M059J (cell line): ENCODE measurements around the gene SIRT6. TPM values are rescaled to one million over a fixed set of nuclear protein-coding genes. Genes with fewer than 3 reads are reported as not detected.
"Not testable (repeated sequence)": the region's sequence is repeated elsewhere in the genome, so short reads cannot be mapped to it uniquely, and the experiment has no call there.

Experiments used
- DNase-seq: peaks from one replicate; pipeline ENCODE4 v3.0.0-alpha.2; 2012; ENCODE audit warnings: low read depth
- total RNA-seq: library from RNA; depleted of rRNA; stranded (reverse); fragments of >200 nt; shearing (Covaris generic); gene quantifications from 2 replicates; pipeline ENCODE4 v1.2.3, GENCODE V29; 2014; rRNA removed

The SIRT6 gene
- total RNA-seq, 1 experiment from 2014 or later = 21.9 TPM

DNA sequence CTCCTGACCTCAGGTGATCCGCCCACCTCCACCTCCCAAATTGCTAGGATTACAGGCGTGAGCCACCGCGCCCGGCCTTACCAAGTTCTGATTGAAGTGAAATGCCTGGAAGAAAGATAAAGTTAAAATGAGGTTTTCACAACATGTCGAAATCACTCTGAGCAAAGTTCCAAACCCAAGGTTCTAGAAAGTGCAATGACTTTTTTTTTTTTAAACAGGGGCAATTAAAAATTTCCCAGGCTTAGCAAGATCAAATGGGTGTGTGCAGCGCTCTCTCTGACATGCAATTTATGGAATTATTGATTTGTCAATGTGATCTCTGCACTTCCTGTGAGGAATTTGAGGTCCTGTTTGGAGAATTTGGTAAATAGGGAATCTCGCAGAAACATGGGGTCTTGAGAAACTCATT is 45.7 kb downstream of the SIRT6 start:
- DNase-seq = no peak

DNA sequence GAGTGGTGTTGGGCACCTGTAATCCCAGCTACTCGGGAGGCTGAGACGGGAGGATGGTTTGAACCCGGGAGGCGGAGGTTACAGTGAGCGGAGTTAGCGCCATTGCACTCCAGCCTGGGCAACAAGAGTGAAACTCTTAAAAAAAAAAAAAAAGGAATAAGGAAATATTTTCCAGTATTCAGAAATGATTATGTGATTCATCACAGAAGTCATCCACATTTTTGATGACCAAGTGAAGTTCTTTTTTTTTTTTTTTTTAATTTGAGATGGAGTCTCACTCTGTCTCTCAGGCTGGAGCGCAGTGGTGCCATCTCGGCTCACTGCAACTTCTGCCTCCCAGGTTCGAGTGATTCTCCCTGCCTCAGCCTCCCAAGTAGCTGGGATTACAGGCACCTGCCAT is 47.0 kb downstream of the SIRT6 start:
- not testable (repeated sequence) for DNase-seq

DNA sequence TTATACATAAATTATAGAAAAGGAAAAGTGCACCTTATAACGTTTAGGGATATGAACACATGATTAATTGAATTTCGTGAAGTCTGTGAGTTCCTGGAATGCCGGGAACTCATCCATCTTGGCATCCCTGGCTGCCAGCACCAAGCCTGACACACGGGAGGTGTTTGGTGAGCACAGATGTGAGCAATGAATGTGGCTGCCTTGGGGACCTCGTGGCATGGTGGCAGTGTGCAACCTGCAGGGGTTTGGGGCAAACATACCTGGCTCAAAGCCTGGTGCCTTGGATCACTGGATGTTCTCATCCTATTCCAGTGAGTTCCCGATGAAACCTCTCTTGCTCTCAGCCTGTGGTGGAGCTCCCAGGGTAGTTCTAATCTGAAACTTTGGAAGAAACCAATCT is 48.0 kb downstream of the SIRT6 start:
- DNase-seq = peak; percentile 25

DNA sequence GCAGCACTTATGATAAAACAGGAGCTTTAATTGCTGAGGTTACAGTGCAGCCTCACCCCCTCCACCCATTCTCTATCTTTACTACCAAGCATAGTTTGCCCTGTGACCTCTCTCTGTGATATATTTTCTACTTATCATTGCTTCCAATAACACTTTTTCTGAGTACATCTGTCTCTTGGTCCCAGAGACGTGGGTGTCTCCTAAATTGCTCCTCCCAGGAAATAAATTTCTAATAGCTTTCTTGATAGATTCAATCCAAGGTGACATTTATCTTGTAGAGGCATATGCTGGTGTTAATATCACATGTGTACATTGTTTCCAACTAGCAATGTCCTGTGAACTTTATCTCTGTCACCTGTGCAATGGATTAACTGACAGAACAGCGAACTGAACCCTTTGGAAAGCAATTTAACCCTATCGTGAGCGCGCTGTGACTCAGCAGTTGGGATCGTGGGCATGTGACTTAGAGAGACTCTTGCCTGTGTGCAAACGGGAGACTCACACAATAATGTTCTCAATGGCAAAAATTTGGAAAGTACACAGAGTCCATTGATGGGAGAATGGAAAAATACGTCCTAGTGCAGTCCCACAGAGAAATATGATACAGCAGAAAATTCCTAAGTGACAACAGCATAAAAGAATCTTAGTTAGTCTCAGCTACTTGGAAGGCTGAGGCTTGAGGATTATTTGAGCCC is 51.5 kb downstream of the SIRT6 start:
- peak; percentile 79 for DNase-seq

DNA sequence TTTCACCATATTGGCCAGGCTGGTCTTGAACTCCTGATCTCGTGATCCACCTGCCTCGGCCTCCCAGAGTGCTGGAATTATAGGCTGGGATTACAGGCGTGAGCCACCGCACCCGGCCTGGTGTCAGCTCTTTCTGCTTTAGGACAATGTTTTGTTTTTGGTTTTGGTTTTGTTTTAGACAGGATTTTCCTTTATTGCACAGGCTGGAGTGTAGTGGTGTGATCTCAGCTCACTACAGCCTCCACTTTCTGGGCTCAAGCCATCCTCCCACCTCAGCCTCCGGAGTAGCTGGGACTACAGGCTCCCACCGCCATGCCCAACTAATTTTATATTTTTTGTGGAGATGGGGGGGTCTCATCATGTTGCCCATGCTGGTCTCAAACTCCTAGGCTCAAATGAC is 53.3 kb downstream of the SIRT6 start:
- DNase-seq = not testable (repeated sequence)

DNA sequence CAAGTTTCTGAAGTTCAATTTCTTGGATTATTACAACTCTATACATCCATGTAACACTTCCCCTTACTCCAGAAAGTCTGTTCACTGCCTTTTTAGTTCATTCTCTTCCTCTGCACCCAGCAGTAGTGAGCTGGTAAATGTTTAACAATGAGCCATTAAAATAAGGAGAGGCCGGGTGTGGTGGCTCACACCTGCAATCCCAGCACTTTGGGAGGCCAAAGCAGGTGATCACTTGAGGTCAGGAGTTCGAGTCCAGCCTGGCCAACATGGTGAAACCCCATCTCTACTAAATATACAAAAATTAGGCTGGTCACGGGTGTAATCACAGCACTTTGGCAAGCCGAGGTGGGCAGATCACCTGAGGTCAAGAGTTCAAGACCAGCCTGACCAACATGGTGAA is 55.0 kb downstream of the SIRT6 start:
- DNase-seq = not testable (repeated sequence)

DNA sequence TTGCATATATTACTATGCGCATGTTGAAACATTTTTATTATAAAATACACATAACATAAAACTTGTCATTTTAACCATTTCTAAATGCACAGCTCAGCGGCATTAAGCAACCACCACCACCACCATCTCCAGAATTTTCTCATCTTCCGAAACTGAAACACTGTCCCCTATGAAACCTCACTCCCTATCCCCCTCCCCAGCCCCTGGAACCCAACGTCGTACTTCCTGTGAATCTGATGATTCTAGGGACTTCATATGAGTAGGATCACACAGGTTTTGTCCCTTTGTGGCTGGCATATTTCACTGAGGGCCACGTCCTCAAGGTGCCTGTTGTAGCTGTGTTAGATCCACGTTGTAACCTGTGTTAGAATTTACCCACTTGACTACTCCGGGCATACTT is 57.7 kb downstream of the SIRT6 start:
- DNase-seq = no peak

Other genes with a start within 250 kb of the SIRT6 start
- not detected in 2 replicates for gene NMRK2, start 249.5 kb downstream of the SIRT6 start, total RNA-seq
- gene DAPK3, start 211.5 kb downstream of the SIRT6 start, total RNA-seq = 76.7 and 148 TPM in 2 replicates
- gene EEF2, start 197.1 kb downstream of the SIRT6 start, total RNA-seq = 667 and 964 TPM in 2 replicates
- 16.2 and 19.5 TPM in 2 replicates for gene PIAS4, start 174.8 kb downstream of the SIRT6 start, total RNA-seq
- gene ZBTB7A, start 115.7 kb downstream of the SIRT6 start, total RNA-seq = 6.1 and 17.7 TPM in 2 replicates
- 115 and 162 TPM in 2 replicates for gene MAP2K2, start 58.4 kb downstream of the SIRT6 start, total RNA-seq
- 0.39 TPM in 1 of 2 replicates, not detected in the other for gene CREB3L3, start 28.9 kb downstream of the SIRT6 start, total RNA-seq
- 0.12 and 0.20 TPM in 2 replicates for gene ANKRD24, start 126 bp upstream of the SIRT6 start, total RNA-seq
- gene EBI3, start 47.0 kb upstream of the SIRT6 start, total RNA-seq = 2.7 and 3.0 TPM in 2 replicates
- 24.4 and 28.2 TPM in 2 replicates for gene YJU2, start 64.5 kb upstream of the SIRT6 start, total RNA-seq
- gene SHD, start 96.7 kb upstream of the SIRT6 start, total RNA-seq = not detected in 2 replicates
- gene TMIGD2, start 119.8 kb upstream of the SIRT6 start, total RNA-seq = not detected in 2 replicates
- gene FSD1, start 122.0 kb upstream of the SIRT6 start, total RNA-seq = 11.7 and 14.7 TPM in 2 replicates
- 7.9 and 13.7 TPM in 2 replicates for gene STAP2, start 156.3 kb upstream of the SIRT6 start, total RNA-seq
- gene MPND, start 161.0 kb upstream of the SIRT6 start, total RNA-seq = 6.3 and 9.9 TPM in 2 replicates
- gene SH3GL1, start 218.0 kb upstream of the SIRT6 start, total RNA-seq = 60.5 and 99.7 TPM in 2 replicates
- gene CHAF1A, start 220.1 kb upstream of the SIRT6 start, total RNA-seq = 22.8 and 38.1 TPM in 2 replicates